CD4-positive, alpha-beta T cell treated with Interferon alpha-2 for 1 hour (primary cell): ENCODE measurements around the gene RANBP17.

Experiments
- DNase-seq, 2 donors: peaks; one replicate each; pipeline ENCODE4 v3.0.0-alpha.2; 2020 to 2022

The RANBP17 gene

DNA sequence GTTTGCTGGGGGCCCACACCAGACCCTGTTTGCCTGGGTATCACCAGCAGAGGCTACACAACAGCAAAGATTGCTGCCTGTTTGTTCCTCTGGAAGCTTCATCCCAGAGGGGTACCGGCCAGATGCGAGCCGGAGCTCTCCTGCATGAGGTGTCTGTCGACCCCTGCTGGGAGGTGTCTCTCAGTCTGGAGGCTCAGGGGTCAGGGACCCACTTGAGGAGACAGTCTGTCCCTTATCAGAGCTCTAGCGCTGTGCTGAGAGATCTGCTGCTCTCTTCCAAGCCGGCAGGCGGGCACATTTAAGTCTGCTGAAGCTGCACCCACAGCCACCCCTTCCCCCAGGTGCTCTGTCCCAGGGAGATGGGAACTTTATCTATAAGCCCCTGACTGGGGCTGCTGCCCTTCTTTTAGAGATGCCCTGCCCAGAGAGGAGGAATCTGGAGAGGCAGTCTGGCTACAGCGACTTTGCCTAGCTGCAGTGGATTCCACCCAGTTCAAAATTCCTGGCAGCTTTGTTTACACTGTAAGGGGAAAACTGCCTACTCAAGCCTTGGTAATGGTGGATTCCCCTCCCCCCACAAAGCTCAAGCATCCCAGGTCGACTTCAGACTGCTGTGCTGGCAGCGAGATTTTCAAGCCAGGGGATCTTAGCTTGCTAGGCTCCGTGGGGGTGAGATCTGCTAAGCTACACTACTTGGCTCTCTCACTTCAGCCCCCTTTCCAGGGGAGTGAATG is 241.2 kb downstream of the RANBP17 start:
- no peak for DNase-seq

DNA sequence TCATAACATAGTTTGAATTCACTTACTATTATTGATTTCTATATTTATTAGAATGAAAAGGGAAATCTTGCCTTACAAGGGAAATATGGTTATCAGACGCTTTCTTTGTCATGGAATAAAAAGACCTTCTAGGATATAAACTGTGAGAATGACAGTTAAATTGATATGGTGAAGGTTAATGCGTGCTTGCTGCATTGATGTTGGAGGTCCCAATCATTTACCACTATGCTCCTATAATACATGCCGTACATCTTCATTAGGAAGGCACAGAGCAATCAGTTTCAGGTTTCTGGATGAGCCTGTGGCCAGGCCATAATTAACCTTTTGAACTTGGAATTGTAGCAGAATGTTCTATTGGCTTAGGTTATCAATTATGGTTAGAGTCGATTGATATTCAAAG is 245.9 kb downstream of the RANBP17 start:
- no peak for DNase-seq

DNA sequence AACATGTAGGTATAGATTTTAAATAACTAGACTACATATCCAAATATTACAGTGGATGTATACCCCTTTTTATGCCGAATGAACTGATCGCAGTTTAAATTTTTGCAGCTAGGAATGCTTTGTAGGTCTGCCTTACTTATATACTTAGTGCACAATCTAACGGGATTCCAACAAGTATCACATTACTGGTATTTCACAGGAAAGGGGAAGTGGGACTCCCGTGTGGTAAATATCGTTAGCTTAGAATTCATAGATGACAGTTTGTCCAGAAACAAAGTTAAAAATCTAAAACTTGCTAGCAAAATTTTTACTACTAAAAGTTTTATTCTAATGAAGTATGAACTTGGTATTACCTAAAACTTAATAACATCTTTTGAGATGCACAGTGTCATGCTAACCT is 253.7 kb downstream of the RANBP17 start:
- DNase-seq = no peak

DNA sequence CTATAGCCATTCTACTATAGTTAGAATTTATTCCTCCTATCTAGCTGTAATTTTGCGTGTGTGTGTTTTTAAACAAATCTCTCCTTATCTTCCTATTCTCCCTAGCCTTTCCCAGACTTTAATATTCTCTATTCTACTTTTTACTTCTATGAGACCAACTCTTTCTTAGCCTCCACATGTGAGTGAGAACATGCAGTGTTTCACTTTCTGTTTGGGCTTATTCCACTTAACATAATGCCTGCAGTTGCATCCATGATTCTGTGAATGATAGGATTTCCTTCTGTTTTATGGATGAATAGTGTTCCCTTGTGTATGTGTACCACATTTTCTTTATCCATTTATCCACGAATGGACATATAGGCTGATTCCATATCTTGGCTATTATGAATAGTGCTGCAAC is 254.9 kb downstream of the RANBP17 start:
- DNase-seq = no peak

DNA sequence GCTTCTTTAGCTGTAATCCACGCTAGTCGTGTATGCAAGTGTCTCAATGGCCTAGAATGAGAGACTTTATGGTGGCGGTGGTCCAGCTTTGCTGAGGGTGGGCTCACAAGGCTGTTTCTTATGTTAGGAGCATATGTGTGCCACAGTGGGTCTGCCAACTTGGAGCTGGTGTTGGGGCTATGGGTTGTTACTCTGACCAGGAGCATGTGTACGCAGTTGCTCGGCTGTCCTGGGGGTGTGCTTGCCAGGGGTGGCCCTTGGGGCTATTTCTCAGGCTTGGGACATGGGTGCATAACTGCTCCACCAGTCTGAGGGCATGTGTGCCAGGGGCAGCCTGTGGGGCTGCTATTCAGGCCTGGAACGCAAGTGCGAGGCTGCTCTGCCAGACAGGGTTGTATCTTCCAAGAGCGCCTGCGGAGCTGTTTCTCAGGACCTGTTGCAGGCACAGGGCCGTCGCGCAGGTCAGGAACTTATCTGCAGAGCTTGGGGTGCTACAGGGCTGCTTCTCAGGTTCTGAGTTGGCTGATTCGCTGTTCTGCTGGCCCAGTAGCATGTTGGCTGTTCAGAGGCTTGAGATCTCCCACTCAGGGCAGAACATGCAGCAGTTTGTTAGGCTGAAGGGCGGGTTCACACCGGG is 259.3 kb downstream of the RANBP17 start:
- no peak for DNase-seq

DNA sequence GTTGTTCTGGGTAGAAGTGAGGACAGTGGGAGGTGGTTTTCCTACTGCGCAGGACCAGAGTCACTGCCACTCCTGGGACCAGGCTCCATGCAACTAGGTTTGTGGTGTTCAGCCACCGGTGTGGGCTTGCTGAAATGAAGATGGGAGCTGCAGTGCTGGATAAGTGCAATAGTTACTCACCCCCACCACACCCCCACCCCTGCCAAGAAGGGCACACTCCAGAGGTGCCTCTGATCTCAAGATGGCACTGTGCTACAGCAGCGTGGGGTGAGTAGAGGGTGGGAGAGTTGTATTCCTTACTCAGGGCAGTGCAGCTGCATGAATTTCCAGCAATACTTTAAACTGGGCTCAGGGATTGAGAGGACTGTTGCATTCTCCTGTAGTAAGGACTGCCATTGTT is 259.8 kb downstream of the RANBP17 start:
- DNase-seq = no peak

DNA sequence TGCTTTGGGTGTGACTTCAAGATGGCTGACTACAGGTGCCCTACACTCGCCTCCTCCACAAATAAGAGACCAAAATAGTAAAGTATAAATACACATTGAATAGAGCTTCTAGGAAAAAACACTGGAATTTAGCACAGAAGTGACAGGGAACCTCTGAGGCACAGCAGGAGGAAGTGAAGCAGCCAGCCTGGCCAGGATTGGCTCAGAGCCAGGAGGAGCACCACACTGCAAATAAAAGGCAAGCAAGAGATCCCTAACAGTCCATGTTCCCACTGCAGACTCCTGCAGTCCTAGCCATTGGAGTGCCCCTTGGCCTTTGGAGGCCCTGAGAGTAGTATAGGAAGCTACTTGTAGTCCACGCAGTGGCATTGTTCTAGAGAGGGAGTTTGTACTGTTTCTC is 260.6 kb downstream of the RANBP17 start:
- DNase-seq = no peak

DNA sequence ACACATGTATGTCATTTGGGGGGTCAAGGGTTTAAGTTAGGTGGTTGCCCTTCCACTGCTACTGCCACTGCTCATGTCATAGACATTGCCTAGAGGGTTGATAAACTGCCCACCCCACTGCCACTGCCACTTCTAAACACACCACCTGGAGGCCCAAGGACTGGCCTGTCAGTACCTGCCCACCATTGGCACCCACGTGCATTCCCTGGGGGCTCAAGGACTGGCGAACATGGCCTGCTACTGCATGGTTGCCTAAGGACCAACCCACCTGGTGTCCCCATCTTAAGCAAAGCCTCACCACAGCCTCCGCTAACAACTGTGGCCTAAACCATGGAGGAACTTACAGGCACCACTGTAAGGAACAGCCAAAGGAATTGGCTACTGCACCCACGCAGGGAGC is 261.6 kb downstream of the RANBP17 start:
- DNase-seq = no peak

DNA sequence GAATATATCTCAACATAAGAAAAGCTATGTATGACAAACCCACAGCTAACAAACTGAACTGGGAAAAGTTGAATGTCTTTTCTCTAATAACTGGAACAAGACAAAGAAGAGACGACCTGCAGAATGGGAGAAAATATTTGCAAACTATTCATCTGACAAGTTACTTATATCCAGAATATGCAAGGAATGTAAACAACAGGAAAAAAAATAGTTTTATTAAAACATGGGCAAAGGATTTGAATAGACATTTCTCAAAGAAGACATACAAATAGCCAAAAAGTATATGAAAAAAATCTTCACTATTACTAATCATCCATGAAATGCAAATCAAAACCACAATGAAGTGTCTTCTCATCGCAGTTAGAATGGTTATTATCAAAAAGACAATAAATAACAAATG is 265.5 kb downstream of the RANBP17 start:
- DNase-seq = no peak

DNA sequence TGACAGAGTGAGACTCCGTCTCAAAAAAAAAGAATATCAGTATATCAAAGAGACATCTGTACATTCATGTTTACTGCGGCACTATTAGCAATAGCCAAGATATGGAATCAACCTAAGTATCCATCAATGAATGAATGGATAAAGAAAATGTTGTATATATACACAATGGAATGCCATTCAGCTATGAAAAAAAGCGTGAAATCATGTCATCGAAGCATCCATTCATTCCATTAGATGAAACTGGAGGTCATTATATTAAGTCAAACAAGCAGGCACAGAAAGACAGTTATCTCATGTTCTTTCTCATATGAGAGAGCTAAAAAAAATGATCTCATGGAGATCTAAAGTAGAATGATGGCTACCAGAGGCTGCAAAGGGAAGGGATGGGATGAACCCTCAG is 266.3 kb downstream of the RANBP17 start:
- DNase-seq = no peak

DNA sequence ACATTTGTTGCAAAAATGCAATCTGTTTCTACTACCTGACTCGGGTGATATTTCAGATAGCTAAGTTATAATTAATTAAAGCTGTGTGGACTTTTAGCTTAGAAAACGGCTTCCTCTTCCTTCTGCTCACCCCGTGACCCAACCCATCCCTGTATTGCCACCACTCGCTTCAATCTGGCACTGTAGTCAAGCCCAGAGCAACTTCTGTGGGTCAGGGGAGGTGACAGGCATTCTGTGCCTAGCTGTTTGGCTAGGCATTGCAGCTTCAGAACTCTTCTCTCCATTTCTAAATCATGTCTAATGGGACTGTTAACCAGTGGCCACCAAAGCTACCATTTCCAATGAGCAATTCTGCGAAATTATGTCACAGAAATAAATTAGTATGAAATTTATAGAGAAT is 267.5 kb downstream of the RANBP17 start:
- DNase-seq = no peak

DNA sequence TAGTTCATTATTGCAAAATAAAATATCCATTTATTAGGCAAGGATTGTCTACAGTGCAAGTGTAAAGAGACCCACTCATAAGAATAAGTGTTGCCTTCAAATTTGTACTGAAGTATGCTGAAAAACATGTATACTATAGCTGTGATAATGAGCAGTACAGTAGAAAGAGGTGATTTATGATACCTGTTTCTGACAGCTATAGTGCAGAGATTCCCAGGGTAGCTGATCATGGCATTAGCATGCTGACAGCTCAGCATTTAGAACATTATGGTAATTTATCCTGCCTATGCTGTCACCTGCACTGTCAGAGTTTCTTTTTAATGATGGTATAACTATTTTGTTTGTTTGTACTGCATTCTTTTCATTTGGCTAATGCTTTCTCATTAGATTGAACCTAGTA is 269.7 kb downstream of the RANBP17 start:
- no peak for DNase-seq

DNA sequence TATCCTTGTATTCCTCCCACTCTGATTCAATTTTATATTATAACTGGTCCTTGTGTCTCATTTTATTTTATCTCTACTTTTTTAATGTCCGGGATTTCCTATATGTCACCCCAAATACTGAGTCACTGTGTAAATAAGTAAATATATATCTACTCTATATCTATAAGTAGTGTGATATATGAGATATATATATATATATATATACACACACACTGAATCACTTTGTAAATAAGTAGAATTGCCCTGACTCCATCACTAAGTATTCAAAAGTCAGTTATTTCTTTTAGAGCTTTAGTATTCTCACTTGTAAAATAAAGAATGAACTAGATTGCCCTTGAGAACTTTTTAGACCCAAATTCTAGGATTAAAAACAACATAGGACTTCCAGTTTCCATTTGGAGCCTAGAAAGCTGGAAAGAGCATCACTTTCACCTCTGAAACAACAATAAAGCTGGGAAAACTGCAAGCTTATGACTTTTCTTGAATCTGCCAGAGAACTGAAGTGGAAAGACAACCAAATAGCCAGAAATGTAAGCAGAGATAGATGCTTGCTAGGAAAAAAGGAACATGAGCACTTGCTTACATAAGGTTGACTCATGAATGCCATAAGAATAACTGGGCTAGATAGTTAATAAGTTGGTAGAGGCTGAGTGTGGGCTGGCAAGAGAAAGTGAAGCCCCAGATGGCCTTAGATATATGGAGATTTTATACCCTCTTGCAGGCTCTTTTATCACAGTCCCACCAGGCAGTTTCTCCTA is 276.1 kb downstream of the RANBP17 start:
- DNase-seq = no peak

DNA sequence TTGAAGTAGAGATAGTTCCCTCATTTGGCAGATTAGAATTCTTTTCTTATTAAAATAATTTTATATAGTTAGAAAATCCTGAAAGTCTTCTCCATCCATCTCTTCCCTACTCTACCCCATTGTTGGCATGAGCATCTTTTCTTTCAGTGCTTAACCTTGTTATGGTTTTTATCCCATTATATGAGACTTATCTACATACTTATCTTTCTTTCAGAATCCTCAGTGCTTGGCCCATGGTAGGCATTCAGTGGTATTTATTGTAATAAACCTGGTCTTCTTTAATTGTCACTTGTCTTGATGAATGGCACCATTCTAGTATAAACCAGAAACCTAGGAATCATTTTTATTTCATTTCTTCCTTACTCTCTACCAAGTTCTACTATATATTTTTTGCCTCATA is 277.4 kb downstream of the RANBP17 start:
- DNase-seq = no peak

DNA sequence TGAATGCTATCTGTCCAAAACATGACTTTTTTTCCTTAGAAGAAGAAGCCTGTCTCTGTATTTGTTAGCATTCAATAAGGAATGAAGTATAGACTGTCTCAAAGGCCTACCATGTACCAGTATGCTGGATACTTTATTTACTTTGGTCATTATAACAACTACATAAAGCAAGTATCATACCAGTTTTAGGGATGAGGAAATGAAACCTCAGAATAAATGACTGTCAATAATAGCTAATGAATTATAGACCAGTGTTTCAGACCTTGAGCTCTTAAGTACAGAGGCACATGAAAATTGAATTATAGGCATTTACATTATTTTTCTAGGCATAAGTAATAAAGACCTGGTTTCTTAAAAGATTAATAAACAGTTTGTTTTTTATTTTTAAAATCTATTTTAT is 280.8 kb downstream of the RANBP17 start:
- DNase-seq = no peak

DNA sequence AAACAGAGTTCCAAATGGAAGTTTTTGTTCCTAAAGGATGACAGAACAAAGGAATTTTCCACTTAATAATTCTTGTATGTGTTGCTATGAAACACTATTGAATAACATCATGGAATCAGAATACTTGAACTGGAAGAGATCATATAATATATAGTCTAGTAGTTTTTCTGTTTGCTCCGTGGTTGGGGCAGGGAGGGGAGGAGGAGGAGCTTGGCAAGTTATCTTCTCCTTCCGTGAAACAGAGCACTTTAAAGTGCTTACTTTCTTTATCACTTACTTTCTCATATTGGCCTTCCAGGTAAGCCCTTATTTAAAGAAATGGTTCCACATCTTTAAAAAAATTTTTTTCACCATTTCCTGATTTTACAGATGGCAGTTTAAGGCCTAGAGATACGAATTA is 281.4 kb downstream of the RANBP17 start:
- DNase-seq = no peak

DNA sequence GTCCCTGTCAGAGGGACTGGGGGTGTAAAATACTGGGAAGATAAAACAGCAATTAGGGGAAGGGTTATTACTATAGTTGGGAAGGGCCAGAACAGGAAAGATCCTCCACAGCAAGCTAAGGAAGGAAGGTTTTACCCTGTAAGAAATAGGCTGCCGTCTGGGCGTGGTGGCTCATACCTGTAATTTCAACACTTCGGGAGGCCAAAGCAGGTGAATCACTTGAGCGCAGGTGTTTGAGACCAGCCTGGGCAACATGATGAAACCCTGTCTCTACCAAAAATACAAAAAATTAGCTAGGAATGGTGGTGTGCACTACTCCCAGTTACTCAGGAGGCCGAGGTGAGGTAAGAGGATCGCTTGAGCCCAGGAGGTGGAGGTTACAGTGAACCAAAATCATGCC is 282.1 kb downstream of the RANBP17 start:
- DNase-seq = no peak

DNA sequence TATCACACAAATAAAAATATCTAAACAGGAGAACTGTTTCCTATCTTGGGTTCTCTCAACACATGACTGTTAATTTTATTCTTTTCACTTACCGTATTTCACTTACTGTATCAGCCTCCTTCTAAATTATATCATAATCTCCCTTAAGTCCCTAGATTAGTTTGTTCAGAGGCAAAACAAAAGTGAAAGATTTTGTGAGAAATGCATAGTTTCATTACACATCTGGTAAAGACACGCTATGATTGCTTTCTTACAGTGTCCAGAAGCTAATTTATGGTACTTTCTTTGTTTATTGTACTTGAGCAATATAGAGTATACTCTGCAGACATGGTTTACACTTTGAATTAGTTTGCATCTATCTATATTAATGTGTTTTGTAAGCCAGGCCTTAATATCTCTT is 287.5 kb downstream of the RANBP17 start:
- DNase-seq = no peak

DNA sequence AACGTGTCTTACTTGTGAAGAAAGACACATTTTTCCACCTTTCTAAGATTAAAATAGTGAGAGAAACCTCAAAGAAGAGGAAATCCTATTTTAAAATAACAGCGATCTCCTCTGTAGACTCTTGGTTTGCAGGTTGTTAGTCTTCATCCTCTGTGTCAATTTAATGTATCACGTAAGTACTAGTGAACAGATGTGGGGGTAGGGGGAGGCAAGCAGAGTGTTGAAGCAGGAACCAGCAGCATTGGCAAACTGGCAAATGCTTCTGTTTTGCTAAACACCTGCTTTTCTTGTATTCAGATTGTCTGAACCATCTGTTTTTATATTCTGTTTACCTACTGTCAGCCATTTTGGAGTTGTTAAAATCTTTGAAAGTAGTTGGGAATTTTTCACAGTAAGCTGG is 288.0 kb downstream of the RANBP17 start:
- no peak for DNase-seq

DNA sequence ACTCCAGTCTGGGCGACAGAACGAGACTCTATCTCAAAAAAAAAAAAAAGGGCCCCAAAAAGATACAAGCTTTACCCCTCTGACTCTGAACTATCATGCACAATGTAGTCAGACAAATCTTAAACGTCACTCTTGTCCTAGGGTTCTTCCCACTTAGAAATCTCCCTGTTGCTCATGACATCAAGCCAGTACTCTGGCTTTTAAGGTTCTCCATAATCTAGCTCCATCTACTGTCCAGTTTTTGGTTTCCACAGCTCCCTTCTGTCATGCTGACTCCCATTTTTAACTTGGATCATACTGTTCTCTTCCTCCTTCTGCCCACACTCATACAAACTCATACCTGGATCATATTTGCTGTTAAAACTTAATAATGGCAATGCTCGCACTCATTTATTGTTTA is 290.6 kb downstream of the RANBP17 start:
- no peak for DNase-seq

DNA sequence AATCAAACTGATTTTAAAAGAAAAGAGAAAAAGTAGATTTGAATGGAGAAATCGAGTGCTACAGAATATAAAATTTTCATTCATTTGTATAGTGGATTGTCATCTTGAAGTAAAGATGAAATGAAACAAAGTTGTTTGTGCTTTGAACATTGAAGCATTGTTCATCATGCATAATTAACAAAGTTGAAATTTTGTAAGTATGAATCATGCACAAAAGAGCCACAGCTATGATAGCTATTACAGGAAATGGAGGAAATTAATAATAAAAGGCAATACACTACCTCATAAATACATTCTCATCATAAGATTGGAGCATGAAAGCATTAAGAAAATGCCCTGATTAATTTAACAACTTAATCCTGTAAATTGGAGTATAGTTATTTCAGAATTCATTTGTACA is 293.8 kb downstream of the RANBP17 start:
- no peak for DNase-seq

DNA sequence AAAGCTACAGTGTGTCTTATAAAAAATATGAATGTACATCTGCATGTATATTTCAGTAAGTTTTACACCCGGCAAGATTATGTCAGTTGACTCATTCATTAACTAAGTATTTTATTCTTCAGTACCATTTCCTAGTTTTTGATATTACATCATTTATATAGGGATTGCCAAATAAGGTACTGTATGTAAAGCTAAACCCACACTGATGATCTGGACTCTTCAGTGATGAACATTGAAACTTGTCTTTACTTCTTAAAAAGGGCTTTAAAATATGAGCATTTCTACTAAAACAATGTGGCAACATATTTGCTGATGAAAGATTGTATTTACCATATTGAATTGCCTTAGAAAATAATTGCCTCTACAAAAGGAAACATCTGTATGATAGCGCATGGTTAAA is 295.5 kb downstream of the RANBP17 start:
- DNase-seq = no peak

DNA sequence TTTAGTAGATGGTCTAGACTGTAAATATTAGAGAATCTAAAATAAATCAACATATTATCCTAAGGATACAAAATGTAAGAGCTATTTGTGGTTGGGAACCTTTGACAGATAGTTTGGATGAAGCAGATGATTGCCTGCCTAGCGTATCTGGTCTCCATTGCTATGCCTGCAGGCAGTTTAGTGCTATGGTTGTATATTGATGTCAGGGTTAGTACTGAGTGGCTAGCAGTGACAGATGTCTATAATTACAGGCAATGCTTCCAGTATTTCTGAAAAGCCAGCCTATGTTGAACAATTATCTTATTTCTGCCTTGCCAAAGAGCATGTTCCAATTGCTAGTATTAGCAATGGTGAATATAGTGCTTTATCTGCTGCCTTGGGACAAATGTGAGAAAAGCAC is 296.0 kb downstream of the RANBP17 start:
- DNase-seq = no peak

DNA sequence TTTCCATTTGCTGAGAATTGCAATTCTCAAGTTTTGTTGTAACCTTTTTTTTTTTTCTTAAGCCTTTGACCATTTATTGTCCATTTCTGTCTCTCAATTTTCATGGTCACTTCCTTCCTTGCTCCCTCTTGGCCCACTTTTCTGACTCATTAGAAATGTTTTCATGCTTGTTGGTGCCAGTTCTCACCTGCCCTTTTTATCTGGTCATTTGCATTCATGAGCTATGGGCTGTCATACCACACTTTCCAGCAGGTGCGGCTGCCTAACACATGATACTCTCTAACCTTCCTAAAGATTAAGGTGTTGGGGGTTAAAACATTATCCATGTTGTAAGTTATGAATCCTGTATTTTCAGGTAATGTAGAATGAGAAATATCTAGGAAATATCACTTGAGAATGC is 296.8 kb downstream of the RANBP17 start:
- no peak for DNase-seq
